GM18858 (cell line): ENCODE data around the gene TULP4.

Source experiments
- ATAC-seq: cut with Tn5 transposase; IDR thresholded peaks from one replicate; pipeline ENCODE4 v1.9.1; 2021; ENCODE audit not compliant: unreplicated experiment

Gene TULP4

DNA sequence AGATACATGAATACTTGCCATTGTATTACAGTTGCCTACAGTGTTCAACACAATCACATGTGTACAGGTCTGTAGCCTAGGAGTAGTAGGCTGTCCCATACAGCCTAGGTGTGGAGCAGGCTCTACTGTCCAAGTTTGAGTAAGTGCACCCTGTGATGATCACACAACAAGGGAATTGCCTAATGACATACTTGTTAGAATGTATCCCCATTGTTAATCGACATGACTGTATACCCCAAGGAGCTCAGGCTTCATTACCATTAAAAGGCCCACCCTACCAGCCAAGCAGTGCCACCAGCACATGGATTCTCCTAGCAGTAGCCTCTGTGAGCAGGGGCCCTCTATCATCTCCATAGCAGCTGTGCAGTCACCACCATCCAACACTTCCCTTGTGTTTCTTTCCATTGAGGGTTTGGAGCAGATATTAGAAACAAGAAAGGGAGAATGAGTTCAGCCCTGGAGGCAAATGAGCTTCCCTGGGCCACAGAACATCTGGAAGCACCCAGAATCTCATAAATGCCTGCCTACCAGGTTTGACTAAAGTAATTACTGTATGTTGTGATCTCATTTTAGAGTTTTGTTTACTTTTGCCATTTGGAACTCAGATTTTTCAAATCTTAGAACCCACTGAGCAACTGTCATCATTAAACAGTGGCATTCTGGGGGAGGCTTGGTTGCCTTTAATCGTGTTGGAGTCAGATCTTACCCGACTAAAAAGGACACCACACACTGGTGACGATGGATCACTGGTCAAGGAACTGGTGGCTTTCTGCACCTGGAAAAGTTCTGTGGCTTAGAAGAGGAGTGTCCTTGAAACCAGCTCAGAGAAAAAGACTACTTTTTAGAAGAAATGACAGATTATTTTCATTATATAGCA is 104.9 kb downstream of the TULP4 start:
- no peak for ATAC-seq

DNA sequence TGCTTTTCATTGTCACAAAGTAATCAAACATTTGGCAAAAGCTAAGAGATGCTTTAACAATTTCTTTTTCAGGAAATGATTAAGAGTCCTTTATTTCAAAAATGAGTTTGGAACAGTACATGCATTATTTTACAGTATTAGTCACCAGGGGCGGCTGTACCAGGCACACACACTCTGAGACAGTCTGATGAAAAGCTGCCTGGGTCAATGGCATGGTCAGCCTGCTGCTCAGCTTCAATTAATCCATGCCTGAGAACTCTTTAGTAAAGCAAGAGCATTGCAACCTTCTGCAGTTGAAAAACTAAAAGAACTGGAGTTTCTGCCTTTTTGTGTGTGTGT is 105.5 kb downstream of the TULP4 start:
- ATAC-seq = no peak

DNA sequence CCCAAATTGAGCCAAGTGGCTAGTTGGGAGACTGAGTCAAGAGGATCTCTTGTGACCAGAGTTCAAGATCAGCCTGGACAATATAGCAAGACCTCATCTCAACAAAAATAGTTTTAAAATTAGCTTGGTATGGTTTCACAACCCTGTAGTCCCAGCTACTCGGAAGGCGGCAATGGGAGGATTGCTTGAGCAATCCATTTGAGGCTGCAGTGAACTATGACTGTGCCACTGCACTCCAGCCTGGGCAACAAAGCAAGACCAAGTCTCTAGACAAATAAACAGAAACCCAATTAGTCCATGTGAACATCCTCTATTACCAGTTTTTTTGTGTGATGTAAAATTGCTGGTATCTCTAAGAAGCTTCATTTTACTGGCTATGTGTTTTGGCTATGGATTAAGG is 106.2 kb downstream of the TULP4 start:
- ATAC-seq = no peak

DNA sequence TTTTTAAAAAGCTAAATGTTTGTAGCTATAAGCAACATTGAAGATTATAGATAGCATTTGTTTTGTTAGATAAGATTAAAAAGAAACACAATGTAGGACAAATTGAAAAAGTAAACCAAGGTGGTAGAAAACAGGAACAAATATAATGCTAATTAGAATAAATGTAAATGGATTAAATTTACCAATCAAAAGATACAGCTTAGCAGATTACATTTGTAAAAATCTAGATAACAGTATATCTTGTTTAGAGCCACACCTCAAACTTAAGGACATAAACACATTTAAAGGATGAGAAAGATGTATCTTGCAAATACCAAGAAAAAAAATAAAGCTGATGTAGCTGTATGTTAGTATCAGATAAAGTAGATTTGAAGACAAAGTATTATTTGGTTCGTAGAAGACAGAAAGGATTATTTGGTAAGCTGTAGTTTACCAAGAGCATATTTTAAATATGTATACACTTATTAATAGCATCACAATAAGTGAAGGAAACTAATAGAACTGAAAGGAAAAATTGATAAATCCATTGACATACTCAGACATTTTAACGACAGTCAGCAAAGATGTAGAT is 107.2 kb downstream of the TULP4 start:
- no peak for ATAC-seq

DNA sequence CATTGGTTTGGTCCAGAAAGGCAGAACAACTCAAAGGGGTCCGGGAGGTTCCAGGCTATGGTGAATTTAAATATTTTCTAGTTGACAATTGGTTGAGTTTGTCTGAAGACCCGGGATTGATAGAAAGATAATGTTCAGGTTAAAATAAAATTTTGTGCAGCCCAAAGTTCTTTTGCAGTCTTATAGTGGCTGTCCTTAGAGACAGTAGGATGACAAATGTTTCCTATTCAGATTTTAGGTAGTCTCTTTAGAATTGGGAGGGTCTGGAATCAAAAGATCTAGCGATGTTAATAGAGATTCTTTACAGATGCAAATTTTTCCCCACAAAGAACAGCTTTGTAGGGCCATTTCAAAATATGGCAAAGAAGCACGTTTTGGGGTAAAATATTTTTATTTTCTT is 109.1 kb downstream of the TULP4 start:
- no peak for ATAC-seq

DNA sequence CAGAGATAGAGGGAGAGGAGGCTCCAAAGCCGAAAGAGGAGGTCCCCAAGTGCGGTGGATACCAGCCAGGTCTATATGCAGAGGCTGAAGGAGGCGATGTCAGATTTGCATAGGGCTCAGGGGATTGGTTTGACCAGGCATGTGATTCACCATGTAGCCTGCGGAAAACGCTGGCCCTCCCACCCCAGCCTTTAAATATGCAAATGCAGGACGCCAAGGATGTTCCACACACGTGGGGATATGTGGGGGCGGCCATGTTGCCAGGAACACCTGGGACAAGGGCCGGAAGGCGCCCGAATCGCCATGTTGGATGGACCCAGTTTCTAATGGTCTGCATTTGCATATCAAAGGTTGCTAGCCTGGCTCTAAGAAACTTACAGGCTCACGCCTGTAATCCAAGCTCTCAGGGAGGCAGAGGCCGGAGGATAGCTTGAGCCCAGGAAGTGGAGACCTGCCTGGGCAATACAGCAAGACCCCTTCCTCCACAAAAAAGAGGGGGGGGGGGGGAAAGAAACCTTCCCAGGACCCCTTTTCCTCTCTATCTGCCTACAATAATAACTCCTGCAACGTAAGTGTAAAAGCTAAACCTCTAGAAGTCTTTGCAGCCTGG is 110.5 kb downstream of the TULP4 start:
- ATAC-seq = no peak

DNA sequence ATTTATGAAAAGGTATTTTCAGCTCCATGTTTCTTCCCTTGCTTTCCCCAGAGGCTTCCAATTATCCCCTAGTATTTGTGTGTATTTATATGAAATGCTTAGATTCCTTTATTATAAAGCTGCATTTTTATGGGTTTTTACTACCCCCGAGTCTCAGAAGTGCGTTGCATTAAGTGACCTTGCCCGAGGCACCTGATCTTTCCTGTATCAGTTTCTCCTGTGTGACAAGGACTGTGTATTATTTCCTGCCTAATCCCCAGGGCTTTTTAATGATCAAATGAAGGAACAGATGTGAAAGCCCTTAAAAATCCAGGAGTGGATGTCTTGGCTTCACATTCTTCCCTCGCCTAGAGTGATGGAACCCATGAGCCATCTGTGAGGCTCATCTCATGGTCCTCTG is 118.8 kb downstream of the TULP4 start:
- ATAC-seq = no peak

DNA sequence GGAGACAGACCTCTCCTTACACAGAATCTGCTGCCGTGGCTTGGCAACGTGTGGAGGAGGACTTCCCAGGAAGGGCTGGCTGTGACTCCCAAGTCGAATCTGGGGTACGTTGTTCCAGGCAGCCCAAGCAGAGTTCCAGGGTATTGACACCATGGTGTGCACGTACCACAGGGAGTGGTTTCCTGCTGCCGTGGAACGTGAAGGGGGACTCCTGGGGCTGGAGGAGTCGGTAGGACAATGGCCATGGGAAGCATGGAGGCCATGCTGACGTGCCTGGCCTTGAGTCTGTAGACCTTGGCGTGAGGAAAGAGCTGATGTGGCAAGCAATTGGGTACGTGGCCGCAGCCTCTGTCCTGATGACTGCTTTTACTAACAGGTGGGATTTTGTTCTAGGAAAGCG is 119.3 kb downstream of the TULP4 start:
- no peak for ATAC-seq

DNA sequence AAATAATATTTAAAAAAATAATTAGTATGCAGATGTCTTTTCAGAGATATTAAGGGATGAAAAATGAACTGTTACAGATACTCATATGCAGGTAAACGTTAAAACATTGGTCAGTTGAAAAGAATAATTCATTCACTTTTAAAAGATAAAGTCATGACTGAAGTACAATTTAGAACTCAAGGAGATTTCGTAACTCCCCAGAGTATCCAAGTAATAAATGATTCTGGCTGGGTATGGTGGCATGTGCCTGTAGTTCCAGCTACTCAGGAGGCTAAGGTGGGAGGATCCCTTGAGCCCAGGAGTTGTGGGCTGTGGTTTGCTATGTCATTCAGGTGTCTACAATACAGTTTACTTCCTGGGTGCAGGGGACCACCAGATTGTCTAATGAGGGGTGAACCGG is 125.3 kb downstream of the TULP4 start:
- ATAC-seq = no peak

DNA sequence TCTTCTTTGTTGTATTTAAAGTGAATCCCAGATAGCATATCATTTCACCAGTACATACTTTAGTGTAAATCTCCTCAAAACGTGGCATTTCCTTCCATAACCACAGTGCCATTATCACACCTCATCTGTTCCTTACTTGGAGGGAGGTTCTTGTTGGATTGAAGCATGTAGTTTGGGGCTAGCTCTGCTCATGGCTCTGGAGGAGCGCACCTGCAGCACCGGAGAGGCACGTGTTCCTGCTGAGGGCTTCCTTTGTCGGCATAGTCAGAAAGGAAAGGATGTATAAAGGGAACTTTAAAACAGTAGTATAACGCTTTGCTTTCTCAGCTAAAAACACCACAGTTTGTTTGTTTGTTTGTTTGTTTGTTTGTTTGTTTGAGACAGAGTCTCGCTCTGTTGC is 126.0 kb downstream of the TULP4 start:
- ATAC-seq = no peak

DNA sequence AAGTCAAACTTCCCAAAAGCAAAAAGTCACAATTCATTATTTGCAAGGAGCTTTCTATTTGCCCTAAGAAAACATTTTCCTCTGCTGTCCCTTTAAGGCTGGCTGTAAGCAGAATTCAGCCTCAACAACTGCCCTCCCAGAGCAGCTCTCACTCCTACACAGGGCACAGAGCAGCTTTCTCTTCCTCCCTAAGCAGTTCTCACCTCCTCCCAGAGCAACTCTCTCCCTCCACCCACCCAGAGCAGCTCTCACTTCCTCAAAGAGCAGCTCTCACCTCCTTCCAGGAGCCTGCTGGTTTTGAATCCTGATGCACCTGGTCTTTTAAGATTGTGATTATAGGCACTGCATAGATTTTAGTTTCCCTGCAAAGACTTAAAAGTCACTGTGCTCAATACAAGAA is 127.0 kb downstream of the TULP4 start:
- ATAC-seq = peak; percentile 97

DNA sequence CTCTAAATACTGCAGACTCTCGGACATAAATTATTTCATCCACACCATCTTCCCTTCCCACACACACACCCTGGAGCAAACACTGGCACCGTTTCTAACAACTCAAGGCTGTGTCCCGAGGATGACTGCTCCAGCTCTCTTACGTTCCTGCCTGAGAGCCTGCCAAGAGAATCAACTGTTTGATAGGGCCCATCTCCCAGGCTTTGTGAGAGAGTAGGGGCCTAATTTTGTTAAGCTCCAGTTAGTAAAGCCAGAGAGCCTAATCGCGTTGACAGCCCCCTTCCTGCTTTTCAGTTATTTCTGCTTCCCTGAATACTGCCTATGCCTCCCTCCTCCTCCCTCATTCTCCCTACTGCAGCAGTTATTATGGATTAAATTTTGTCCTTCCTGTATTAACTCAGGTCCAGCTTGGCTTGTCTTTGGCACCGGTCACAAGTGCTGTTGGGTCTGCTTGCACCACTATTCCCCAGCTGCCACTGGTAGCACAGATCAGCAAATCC is 129.5 kb downstream of the TULP4 start:
- no peak for ATAC-seq

DNA sequence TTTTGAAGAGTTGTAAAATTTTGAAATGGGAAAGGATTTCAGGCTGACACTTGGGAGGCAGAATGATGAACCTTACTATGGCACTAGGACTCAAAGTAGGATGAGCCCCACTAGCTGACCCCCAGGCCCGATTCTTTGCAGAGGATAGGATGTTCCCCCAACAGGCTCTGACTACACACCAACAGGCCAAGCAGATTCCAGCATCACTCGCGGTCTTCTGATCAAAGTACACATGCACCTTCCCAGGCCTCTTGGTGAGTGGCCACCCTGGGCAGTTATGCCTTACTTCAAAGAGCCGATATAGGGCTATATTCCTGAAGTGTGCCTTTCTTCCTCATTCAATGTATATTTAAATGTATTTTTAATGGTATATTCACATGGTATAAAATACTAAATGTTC is 130.0 kb downstream of the TULP4 start:
- ATAC-seq = no peak

DNA sequence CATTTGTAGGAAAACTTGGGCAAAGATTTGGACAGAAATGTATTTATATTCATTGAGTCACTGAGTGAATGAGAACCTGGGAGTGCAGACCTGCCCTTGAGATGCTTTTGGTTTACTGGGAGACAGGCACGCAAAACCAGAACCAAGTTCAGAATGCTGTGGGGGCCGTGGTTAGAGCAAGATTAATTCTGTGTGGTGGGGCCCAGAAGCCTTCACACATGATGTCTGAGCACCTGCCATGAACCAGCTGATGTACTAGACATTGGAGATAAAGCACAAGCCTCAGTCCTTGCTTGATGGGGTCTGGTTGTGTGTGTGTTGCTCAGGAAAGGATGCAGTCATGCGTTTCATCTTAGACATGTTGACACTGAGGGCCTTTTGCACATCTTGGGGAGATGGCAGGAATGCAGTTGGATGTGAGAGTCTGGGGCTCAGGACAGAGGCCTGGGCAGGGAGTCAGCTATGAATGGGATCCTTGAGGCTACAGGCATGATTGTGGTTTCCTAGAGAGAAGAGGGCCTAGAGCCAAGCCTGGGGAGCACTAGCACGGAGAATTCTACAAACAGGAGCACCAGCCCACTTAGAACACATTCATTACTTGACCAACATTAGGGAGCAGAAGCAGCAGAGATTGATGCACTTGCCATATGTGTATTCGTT is 133.3 kb downstream of the TULP4 start:
- ATAC-seq = no peak

DNA sequence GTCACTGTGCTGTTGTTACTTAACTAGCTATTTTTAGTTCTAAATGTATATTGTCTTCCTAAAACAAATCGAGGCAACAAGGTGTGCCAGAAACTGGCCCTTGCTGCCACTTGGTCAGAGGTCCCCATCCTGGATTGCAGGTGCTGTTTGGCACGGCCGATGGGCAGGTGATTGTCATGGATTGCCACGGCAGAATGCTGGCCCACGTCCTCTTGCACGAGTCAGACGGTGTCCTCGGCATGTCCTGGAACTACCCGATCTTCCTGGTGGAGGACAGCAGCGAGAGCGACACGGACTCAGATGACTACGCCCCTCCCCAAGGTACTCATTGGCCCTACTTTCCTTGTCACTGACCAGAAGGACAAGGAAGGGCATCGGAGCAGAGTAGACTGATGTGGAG is 136.6 kb downstream of the TULP4 start:
- no peak for ATAC-seq

DNA sequence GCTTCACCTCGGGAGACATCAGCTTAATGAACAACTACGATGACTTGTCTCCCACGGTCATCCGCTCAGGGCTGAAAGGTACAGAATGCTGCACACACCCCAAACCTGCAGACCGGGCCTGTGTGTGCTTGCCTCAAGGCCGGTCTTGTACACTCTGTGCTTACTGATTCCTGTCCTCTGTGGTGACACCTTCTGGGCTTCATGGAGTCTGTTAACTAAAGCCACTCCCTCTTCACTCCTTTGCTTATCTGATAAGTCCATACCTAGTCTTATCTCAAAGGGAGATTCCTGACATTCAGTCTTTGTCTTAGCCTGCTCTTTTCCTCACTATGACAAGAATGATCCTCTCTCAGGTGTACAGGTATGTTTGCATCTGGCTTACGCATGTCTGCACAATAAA is 139.9 kb downstream of the TULP4 start:
- ATAC-seq = no peak

DNA sequence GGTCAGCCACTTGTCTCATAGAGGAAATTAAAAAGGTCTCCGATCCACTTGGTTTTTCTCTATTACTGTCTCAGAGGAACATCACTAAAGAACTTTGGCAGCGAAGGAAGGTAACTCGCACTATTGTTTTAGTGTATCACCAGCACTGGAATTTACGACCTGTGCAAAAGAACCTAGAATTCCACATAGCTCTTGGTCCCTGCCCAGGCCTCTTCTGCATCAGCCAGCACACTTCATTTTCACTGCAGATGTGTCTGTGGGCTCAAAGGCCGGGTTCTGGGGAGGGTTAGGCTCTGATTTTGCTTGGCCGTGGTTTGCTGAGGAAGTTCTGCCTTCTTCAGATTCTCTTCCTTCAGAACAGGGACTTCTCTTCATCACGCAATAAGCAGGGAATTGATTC is 144.9 kb downstream of the TULP4 start:
- ATAC-seq = no peak

DNA sequence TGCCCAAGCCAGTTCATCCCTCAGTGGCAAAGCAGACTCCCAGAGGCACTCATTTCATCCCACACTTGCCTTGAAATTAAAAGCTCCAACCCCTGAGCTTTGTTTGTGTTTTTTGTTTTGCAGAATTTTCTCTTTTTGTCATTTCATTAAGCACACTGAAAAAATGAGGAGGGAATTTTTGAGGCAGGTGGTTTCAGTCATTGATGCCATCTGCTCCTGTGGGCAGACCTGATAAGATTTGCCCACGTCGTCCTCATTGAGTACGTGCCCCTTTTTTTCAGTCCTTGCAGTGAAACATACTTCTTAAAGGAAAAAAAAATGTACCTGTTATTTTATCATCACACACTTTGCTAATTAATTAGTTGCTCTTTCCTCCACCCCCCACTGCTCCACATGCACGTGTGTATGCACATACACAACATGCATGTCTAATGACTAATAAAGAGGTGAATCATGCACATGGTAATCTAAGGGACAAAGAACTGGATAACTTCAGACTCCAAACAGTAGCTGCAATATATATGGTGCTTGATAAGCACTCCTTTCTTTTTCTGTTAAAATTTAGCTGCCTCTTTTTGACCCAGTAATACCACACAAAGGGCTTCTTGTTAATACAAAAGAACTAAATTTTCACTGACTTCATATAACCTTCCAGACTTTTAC is 145.5 kb downstream of the TULP4 start:
- ATAC-seq = no peak

DNA sequence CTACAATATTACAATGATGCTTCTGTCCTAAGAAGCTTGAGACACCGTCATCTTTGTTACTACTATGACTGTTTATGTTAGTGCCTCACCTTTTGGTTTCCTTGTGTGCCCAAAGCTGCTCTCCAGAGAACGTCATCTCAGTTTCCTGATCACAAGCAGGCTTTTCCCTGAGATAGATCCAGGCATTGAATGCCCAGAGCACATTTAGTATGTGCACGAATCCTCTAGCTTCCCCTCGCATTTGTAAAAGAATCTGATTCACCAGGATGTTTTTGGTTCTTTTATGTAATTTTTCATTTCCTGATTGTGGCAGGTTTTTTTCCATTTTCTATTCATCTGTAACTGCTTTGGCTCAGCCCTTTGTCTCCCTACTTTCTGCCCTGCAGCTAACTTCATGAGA is 147.5 kb downstream of the TULP4 start:
- ATAC-seq = no peak

DNA sequence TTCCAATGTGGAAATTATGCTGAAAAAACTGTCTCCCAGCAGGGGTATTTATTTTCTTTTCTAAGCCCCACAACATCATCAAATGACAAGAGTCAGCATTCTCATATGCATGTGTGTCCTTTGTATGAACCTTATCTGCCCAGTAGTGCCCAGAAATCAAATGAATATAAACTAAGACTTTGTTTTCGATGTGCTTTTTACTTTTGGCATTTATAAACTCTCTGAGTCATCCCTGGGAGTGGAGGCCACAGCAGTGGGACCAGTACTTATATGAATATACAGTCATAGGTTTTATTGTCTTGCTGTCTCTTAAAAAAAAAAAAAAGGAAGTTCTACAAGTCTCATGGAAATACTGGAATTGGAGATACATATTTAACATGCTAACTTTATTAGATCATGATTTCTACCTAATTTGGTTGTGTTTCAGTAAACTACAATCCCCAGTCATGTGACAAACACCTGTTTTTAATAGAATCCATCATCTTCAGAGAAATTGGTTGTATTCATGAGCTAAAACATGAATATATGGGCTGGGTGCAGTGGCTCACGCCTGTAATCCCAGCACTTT is 148.4 kb downstream of the TULP4 start:
- no peak for ATAC-seq

DNA sequence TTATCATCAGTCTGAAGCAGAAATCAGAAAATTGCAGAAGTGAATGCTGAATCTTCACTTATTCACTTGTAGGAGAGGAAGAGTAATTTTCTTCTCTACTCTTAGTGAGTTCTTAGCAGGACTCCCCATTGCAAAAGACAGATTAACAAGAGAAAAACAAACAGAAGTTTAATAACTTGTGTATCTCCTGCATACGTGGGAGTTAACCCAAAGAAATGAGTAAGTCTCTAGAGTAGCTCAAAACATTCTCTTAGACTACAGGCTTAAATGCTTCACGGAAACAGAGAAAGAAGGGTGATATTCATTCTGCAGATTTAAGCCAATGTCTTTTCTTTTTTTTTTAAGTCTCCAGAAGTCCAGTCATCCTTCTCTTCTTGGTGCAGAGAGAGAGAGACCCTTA is 149.7 kb downstream of the TULP4 start:
- no peak for ATAC-seq
